Left hindlimb (tissue), 1 donor: Measurements from ENCODE around the gene COMT.

ENCODE experiments used
- DNase-seq: peaks from one replicate; pipeline ENCODE4 v3.0.0-alpha.2; 2018

The COMT gene

GRCh38 chr22:19997561-19998231, 56.1 kb downstream of the COMT start:
- no peak for DNase-seq

DNA sequence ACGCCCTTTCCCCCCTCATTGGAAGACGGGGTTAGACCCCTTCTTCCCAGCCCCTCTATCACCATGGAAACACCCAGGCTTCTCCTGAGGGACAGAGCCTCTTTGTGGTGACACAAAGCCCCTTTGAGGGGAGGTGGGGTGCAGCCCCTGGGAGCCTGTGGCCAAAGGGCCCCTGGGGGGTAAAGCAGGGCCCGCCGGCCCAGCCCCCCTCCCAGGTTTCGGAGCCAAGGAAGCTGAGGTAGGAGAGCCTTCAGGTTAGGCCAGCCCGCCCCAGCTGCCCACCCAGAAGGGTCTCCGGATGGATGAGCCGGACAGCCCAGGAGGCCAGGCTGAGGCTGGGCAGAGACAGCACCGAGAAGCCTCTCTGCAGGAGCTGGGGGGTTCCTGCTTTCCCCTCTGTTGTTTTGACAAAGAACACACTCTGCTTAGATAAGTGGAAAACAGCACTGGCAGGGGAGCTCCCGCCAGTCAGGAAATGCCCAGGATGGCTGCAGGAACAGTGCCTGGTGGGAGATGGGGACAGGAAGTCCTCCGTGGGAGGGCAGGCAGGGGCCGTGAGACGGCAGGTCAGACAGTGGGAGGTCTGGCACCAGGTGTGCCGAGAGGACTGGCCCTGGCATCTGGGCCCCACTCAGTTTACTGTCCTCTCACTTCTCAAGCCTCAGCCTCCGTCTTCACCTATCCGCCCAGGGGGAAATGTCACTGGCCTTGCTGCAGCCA, 56.8 kb downstream of the COMT start:
- peak; percentile 32 for DNase-seq

DNA sequence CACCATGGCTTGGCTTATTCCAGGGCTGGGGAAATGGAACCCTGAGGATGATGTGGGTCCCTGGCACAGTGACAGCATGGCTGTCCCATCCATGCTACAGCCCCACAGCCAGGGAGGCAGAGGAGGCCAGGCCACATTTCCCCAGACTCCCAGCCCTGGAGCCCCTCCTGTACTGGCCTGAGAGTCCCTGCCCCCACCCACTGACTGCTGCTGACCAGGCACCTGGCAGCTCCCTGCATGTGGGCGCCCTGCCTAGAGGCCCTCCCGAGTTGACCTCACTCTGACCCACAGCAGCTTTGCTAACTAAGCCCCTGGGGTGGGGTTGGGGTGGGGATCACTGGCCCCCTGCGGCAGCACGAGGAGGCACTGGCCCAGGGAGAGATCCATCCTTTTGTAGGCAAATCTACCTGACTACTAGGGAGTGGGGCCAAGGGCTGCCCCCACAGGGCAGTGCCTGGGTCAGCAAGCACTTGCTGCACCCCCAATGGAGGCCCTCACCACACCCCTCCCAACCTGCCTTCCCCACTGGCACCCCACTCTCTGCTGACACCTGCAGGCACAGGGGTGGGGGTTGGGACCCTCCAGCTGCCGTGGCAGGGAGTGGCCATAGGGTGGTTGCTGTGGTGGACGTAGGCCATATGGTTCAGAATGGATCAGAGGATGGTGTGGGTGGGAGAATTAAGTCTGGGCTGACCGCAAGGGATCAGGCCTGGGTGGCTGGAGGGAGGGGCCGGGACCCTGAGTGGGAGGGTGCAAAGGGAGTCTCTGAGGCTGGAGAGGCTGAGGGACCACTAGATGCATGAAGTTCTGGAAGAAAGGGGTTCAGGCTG, 57.6 kb downstream of the COMT start:
- DNase-seq: peak; percentile 38

DNA sequence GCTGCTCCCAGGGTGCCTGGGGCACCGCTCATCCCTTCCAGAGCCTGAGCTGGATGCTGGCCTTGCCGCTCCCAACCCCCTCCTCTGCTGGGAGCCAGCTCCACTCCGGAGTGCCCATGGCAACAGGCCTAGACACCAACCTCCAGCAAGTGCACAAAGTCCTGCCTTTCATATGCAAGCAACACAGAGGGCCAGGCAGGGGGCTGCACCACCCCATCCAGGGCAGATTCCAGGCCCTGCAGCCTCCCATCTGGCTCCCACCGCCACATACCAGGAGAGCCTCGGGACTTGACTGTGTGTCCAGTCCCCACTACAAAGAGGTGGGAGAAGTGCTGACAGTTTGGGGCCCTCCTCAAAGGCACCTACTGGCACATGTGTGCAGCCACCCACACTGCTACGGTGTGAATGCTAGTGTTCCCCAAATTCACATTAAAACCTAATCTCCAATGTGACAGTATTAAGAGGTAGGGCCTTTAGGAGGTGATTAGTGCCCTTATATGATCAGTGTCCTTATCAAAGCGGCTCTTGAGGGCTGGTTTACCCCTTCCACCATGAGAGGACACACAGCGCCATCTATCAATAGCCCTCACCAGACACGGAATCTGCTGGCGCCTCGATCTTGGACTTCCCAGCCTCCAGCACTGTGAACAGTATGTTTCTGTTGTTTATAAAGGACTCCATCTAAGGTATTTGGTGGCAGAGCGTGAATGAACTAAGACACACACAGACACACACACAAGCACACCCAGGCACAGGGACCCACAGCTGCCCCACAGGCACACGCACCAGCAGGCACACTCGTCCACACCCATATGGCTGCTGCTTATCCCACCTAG, 58.9 kb downstream of the COMT start:
- peak; percentile 20 for DNase-seq

DNA sequence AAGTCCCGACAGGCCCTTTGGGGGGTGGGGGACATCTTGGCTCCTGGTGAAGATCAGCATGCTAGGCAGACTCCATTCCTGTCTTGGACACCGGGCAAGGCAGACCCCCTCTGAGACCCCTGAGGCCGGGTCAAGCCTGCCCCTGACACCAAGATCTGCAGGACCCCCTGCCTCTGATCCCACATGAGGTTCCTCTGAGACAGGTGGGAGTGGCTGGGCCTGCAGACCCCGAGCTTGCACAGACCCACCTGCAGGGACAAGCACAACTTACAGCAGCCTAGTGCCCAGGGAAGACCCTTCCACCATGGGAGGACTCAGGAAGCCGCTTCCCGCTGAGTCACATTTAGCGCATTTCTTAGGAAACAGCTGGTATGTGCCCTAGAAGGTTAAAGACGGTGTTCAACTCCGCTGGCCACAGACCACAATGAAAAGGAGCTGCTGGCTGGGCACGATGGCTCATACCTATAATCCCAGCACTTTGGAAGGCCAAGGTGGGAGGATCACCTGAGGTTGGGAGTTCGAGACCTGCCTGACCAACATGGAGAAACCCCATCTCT, 59.6 kb downstream of the COMT start:
- peak; percentile 25 for DNase-seq

GRCh38 chr22:20002128-20002527, 60.6 kb downstream of the COMT start:
- peak; percentile 6 for DNase-seq

DNA sequence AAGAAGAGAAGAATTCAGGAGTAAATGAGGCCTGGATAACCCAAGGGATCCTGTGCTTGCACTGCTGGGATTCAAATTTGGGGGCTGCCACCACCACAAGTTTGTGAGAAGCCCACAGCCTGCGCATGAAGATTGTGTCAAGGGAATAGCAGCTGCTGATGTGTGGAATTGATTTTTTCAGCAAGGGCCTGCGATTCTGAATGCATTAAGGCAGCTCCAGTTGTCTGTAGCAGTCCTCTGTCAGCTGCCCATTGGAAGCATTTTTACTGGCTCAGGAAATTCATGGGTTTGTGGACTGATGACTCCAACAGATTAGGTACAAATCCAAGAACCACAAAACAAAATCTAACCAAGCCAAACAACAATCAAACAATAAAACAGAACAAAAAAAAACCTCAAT, 61.1 kb downstream of the COMT start:
- peak; percentile 35 for DNase-seq

DNA sequence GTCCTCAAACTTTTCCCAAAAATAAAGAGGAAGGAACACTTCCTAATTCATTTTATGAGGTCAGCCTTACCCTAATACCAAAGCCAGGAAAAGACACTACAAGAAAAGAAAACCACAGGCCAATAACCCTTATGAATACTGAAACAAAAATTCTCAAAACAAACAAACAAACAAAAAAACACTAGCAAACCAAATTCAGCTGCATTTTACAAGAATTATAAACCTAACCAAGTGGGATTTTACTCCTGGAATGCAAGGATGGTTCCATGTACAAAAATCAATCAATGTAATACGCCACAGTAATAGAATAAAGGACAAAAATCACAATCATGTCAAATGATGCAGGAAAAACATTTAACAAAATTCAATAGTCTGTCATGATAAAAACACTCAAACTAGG, 61.7 kb downstream of the COMT start:
- no peak for DNase-seq

DNA sequence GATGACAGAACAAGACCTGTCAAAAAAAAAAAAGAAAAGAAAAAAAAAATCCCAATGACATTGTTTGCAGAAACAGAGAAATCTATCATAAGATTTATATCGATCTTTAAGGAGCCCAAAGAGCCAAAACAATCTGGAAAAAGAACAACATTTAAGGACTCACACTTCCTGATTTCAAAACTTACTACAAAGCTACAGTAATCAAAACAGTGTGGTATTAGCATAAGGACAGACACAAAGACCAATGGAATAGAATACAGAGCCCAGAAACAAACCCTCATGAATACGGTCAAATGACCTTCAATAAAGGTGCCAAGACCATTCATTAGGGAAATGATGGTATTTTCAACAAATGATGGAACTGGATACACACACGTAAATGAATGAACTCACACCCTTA, 62.9 kb downstream of the COMT start:
- no peak for DNase-seq

DNA sequence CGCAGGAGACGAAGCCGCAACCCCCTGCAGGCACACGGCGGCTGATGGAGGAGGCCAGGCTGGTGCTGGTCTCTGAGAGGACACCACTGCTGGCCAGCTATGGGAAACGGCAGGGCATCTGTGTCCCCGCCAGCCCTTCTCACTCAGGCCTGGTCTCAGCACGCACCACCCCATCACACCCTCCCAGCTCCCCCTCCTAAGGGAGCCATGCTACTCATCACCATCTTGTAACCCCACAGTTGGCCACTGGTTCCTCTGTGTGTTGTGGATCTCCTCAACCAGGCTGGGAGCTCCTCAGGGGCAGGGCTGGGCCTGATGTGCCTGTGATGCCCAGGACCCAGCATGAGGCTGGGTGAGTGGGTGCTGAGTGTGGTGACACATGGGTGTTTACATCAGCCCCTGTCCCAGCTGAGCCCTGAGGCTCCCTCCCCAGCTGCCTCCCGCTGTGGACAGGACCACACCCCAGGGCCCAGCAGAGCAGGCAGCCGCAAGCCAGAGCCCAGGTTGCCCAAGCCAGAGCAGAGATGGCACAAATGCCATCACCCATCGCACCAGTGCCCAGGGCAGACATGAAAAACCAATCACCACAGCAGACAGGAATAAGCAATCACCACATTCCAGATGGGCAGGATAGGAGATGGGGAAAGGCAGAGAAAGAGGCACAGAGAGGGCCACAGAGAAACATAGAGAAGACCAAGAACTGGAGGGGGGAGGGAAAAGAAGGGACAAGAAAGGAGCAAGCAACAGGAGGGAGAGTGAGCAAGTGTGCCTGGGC, 66.8 kb downstream of the COMT start:
- peak; percentile 17 for DNase-seq

GRCh38 chr22:20009018-20009491, 67.5 kb downstream of the COMT start:
- no peak for DNase-seq

DNA sequence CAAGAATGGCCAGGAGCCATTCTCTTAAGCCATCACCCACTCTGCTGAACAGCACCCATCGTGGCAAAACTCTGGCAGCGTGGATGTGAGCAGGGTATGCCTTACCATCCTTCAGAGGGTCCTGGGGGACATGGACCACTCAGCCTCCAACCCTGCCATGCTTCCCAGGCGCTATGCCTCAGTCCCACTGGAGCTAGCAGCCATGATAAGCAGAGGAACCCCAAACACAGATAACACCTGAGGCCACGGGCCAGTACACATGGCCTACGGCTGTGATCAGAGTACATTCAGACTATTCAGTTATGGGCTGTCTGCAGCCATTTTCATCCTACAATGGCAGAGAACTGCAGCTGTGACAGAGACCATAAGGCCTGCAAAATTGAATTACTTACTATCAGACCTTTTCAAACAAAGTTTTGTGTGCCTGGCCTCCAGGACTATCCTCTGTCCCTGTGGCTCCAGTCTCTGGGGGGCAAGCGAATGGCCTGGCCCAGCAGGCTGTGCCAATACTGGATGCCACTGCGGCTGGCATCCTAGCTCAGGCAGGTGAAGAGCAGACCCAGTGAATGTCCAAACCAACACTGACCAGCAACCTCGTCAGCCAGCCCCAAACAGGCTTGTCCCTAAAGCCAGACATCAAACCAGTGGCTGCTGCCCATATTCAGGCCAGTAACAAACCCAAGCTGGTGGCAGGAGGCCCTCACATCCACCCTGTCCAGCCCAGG, 68.2 kb downstream of the COMT start:
- no peak for DNase-seq

DNA sequence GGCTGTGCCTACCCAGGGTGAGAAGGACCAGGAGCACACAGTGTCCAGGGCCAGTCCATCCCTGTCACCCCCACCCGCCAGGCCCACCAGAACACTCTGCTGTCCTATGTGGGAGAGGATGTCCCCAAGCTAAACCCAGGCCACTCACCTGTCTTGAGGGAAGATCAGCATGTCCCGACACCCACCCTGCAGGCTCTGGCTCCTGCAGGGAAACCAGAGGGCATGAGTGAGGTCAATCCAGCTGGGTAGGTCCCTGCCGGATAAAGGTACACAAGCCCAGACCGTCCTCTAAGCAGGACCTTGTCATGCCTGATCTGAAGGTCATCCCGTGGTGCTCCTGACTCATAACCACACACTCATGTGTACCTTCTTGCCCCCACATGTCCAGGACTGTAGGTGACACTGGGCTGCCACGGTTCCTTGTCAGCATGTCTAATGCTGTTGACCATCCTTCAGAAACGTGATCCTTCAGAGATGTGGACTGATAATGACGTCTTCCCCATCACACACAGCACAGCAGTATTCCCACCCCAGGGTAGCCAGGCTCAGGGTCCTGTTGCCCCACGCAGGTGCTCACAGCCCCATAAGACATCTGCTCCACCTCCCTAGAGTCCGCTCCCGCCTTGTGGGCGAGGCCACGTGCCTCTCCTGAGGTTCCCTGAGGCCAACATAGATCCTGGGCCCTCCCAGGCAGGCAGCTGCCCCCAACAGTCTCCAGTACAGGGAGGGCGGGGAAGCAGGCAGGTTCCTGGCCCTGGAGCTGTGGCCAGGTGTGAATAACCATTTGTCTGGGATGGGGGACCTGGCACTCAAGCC, 68.9 kb downstream of the COMT start:
- DNase-seq: peak; percentile 38

- DNase-seq: peak; percentile 24
Observed at GRCh38 chr22:20011123-20011992, 69.8 kb downstream of the COMT start.

DNA sequence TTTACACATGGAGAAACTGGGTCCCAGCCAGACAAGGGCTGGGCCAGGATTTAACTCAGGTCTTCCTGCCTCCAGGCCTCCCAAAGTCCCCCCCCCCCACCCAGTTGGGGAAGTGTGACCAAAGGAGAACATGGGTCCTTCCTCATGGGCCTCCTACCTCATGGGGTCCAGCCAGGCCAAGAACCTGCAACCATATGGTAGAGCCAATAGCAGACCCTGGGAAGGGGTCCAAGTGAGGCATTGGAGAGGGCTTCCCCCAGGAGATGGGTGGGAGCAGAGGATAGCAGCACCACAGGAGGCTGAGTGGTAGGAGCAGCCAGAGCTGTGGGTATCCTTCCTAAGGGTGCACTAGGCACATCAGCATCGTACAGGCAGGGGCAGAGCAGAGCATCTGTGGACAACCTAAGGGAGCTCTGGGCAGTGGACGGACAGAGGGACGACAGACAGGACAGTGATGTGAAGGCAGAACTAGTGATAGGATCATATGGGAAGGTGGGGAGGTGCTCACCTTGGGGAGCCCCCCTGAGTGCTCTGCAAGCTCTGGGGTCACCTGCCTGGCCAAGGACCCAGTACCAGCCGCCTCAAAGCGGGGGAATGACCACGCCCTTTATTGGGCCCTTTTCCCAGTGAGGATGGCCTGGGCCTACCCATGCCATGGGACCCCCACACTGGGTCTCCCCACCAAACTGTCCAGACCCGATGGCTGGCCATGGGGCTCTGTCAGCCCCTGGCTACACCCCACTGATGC, 70.6 kb downstream of the COMT start:
- peak; percentile 25 for DNase-seq

GRCh38 chr22:20012741-20013331, 71.3 kb downstream of the COMT start:
- peak; percentile 32 for DNase-seq

GRCh38 chr22:20013382-20013871, 71.9 kb downstream of the COMT start:
- DNase-seq: peak; percentile 80
